Pancreas (tissue), 10 donors: ENCODE data around the gene SPINDOC. TPM values are rescaled to one million over a fixed set of nuclear protein-coding genes. Genes with fewer than 3 reads are reported as not detected.

Experiments used
- ATAC-seq, 4 donors: fragments of 200-7000 bp; cut with Tn5 transposase; one replicate each; pipeline versions ENCODE4 v1.8.0 to v1.9.1; 2020; ENCODE audit warnings: mild to moderate bottlenecking in 4 of 4, moderate library complexity in 4 of 4
- DNase-seq, 6 donors: peaks; one replicate each; pipeline ENCODE4 v3.0.0-alpha.2; 2020
- FAIRE-seq: peaks from 2 replicates; lab custom pipeline; 2012; peaks lifted over from hg19 to GRCh38; lab: Jason Lieb, UNC
- H3K27ac ChIP-seq, 4 donors: fragments of 200-600 bp; sonication (generic); 1 replicate in 3 of 4; 2 replicates in 1 of 4; pipeline versions ENCODE4 v1.5.0 to v1.8.0; 2020
- H3K27me3 ChIP-seq, 4 donors: fragments of 200-600 bp; one replicate each; pipeline ENCODE4 v1.8.0; 2021
- H3K36me3 ChIP-seq, 3 donors: fragments of 200-600 bp; sonication (generic) in 1 of 3; one replicate each; pipeline versions ENCODE4 v1.5.0 to v1.8.0; 2020 to 2021
- H3K4me1 ChIP-seq, 3 donors: fragments of 200-600 bp; one replicate each; pipeline ENCODE4 v1.8.0; 2021
- H3K4me3 ChIP-seq, 4 donors: fragments of 200-600 bp; sonication (generic) in 2 of 4; one replicate each; pipeline versions ENCODE4 v1.5.0 to v1.8.0; 2020 to 2021
- H3K9me3 ChIP-seq, 4 donors: fragments of 200-600 bp; one replicate each; pipeline ENCODE4 v1.8.0; 2021
- WGBS, 2 donors: extraction: QIAGEN DNeasy Blood & Tissue Kit; methylation state at CpG; one replicate each; pipeline ENCODE4 v1.1.7; 2013; 5-methylcytosine and 5-hydroxymethylcytosine counted together
- intact Hi-C, 3 donors: fragments of 100-400 bp; cut with DNase I; formaldehyde crosslinking; loops; one replicate each; pipeline versions ENCODE4 v1.11.1 to v1.14.2; 2022
- polyA plus RNA-seq, 2 donors: library from polyadenylated mRNA; stranded (reverse); fragments of 200-250 nt; gene quantifications; one replicate each; pipeline ENCODE4 v1.2.3, GENCODE V29; 2013
- total RNA-seq, 6 donors: library from RNA; stranded (reverse); fragmentation: NEBNext Ultra II Directional in 4 of 6; extraction: Animal tissue kit (Norgen Biotek cat#: 25700) in 4 of 6; gene quantifications; one replicate each; pipeline versions ENCODE4 v1.2.1 to v1.2.4, GENCODE V29; 2021 to 2023
- TF ChIP-seq, protein P1 (sequence below), 4 donors: fragments of 200-600 bp; sonication (generic) in 3 of 4; IDR thresholded peaks; one replicate each; pipeline versions ENCODE4 v1.5.0 to v1.8.0; 2021; ENCODE audit warnings: antibody characterized with exemption in 4 of 4
- donor health status: healthy with polysubstance abuse.
- donor health status: DM: no; HTN: no; CAD: no; lungs with moderate emphysema.
- donor health status: DM: no; HTN: no; CAD: no.
- donor health status: control.
- donor health status: control.
- donor health status: Bipolar disorder and iron deficiency.
- donor health status: DM: yes; HTN: yes; CAD: no.
- donor health status: DM: no; HTN: no; CAD: no.
- donor health status: DM: no; HTN: no; CAD: no.
- donor health status: DM: yes; HTN: yes; CAD: no.

SPINDOC gene
- total and polyA plus RNA-seq, 8 donors: 2.5 to 8.3 (median 4.4) TPM

DNA sequence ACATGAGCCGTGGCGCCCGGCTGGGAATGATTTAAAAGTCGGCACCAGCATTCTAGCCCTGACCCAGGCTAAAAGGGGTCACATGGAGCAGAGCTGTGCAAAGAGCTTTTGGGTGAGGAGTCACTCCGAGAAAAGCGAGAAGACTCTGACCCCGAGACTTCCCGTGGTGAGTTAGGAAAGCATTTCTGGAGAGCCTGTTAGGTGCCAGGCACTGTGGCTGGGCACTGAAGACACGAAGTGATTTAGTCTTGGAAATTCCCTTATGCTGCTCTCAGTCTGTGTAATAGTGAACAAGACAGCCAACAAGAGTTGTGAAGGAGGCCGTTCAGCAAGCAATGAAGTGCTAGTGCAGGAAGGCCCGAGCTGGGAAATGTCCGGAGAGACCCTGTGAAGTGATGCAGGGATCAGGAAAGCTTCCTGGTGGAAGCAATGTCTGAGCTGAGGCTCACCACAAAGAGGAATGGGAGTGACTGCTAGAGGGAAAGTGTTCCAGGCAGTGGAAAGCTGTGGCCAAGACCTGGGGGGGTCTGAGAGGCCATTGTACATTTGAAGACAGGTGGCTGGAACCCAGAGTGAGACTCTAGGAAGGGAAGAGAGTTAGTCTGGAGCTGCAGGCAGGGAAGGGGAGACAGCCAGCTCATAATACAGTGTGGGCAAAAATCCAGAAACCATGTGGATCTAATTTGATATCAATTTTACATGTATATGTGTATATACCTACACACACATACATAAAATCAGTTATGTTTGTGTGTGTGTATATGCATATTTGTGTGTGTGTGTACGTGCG is 57.3 kb downstream of the SPINDOC start:
- Histone ChIP-seq H3K4me1 (peaks cover 62 to 74% (median 67%) of the 10 kb centered on the region in 3 donors), H3K27me3 (no peaks in the 10 kb centered on the region), H3K9me3 (no peaks in the 10 kb centered on the region), H3K4me3 (no peak overlapping the region), H3K36me3 (no peaks in the 10 kb centered on the region), H3K27ac (peak overlapping the region; percentile 15 to 61 (median 36))
- ATAC-seq (no peak), FAIRE-seq (no peak), DNase-seq (no peak)
- WGBS, 2 donors: 64 to 67% methylated on average over 14 of the region's 14 CpGs
- intact Hi-C loops: loop anchor here in 1 of 3 donors (5.0 kb wide), 1 partner anchor 33 kb away; the partner anchor contains the start of gene MARK2
- TF ChIP-seq, protein P1, sequence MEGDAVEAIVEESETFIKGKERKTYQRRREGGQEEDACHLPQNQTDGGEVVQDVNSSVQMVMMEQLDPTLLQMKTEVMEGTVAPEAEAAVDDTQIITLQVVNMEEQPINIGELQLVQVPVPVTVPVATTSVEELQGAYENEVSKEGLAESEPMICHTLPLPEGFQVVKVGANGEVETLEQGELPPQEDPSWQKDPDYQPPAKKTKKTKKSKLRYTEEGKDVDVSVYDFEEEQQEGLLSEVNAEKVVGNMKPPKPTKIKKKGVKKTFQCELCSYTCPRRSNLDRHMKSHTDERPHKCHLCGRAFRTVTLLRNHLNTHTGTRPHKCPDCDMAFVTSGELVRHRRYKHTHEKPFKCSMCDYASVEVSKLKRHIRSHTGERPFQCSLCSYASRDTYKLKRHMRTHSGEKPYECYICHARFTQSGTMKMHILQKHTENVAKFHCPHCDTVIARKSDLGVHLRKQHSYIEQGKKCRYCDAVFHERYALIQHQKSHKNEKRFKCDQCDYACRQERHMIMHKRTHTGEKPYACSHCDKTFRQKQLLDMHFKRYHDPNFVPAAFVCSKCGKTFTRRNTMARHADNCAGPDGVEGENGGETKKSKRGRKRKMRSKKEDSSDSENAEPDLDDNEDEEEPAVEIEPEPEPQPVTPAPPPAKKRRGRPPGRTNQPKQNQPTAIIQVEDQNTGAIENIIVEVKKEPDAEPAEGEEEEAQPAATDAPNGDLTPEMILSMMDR (IDR thresholded peaks at IDR 0.05): no peak

DNA sequence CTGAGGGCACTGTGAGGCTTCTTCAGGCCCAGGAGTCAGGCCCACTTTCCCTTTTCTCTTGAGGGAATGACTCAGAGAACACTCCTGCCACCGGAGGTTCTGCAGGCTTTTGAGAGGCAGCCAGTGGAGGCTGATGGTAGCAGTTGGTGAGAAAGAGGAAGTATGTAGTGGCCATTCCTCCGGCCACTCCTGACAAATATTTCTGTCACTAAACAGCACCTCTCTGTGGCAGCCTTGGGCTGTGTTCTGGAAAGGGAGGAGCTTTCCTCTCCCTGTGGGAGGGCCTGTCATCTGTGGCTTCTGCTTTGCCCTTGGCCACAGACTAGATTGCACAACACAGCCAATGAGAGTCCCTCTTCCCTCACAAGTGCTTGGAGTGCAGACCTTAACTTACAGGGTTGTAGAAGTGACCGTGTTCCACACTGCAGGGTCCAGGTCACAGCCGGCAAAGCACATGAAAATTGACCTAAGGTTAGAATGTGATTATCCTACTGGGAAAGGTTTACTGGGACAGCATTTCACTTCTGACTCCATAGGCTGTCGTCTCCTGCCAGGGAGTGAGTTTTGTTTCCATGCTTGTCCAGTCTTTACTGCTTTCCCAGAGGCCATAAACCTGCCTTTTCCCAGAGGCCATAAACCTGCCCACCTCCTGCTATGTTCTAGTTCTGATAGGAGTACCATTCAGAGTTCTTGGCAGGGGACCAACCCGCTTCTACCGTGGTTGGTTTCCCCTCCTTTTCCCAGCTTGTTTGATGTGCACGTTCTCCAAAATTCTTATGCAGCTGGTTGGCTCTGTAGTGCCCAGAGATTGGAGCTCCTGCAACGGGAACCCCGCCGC is 58.9 kb downstream of the SPINDOC start:
- peak; percentile 91 to 95 (median 94) for ATAC-seq
- no peaks in the 10 kb centered on the region for H3K9me3 ChIP-seq
- FAIRE-seq: no peak
- WGBS, 2 donors: 4 to 5% methylated on average over 11 of the region's 11 CpGs
- H3K4me1 ChIP-seq: peaks cover 47 to 60% (median 54%) of the 10 kb centered on the region in 3 donors
- DNase-seq: peak; percentile 59 to 92 (median 87)
- H3K36me3 ChIP-seq: no peaks in the 10 kb centered on the region
- intact Hi-C loops: loop anchor here in 1 of 3 donors (5.0 kb wide), 1 partner anchor 35 kb away; the partner anchor contains the start of gene MARK2
- no peaks in the 10 kb centered on the region for H3K27me3 ChIP-seq
- no peak overlapping the region for H3K4me3 ChIP-seq
- peak overlapping the region; percentile 18 to 78 (median 59) for H3K27ac ChIP-seq
- TF ChIP-seq, protein P1 (IDR thresholded peaks at IDR 0.05): peak; percentile 9 to 39 (median 28)

DNA sequence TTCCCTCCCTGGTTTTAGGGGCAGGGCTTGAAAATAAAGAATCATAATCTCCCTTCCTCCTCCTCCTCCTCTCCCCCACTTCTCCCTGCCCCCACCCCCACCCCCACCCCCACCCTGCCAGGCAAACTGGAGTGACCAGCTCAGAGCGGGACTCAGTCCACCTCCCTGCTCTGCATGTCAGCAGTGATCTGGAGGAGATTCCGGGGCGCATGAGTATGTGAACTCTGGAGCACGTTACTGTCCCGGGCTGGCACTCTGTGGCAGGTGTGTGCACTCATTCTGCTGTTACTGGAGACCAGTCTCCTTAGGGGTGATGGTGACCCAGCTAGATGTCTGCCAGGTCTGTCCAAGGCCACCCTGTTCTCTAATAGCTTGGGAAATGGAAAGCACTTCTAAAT is 59.5 kb downstream of the SPINDOC start:
- Histone ChIP-seq H3K27me3 (no peaks in the 10 kb centered on the region), H3K27ac (peak overlapping the region; percentile 21 to 78 (median 59)), H3K4me3 (no peak overlapping the region), H3K36me3 (no peaks in the 10 kb centered on the region), H3K9me3 (no peaks in the 10 kb centered on the region), H3K4me1 (peaks cover 47 to 63% (median 54%) of the 10 kb centered on the region in 3 donors)
- intact Hi-C loops: loop anchor here in 1 of 3 donors (5.0 kb wide), 1 partner anchor 35 kb away; the partner anchor contains the start of gene MARK2
- peak in 4 of 6 donors; percentile 37 to 52 (median 43) for DNase-seq
- TF ChIP-seq, protein P1 (IDR thresholded peaks at IDR 0.05): no peak
- no peak for FAIRE-seq
- WGBS, 2 donors: 9 to 15% methylated on average over 5 of the region's 5 CpGs
- ATAC-seq: peak; percentile 9 to 21 (median 15)

DNA sequence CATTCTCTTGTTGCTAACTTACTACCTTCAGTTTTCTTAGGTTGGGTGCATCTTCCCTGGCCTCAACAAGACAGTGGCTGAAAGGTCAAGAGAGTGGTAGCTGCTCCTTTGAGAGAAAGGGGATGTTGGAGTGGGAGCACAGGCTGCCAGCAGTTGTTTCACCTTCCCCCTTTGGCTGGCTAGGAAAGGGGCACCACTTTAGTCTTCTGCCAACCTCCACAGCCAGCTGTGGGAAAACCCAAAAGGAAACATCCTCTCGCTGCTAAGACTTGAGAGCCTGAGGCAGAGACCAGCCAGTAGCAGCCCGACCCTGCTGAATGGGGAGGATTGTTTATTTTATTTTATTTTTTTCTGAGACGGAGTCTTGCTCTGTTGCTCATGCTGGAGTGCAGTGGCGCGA is 60.1 kb downstream of the SPINDOC start:
- DNase-seq: no peak
- 56 to 58% methylated on average over 5 of the region's 5 CpGs for WGBS, 2 donors
- Histone ChIP-seq H3K9me3 (no peaks in the 10 kb centered on the region), H3K27me3 (no peaks in the 10 kb centered on the region), H3K4me1 (peaks cover 45 to 61% (median 59%) of the 10 kb centered on the region in 3 donors), H3K4me3 (no peak overlapping the region), H3K27ac (peak overlapping the region; percentile 21 to 78 (median 59)), H3K36me3 (no peaks in the 10 kb centered on the region)
- no peak for ATAC-seq
- no peak for FAIRE-seq
- TF ChIP-seq, protein P1 (IDR thresholded peaks at IDR 0.05): no peak
- intact Hi-C loops: loop anchor here in 1 of 3 donors (5.0 kb wide), 1 partner anchor 36 kb away; the partner anchor contains the start of gene MARK2
